Stimulated activated CD4-positive, alpha-beta T cell treated with anti-CD3 and anti-CD28 coated beads, Interleukin-4, amount 100 ng/mL, for 48 hours (primary cell): ENCODE results near the gene SKAP2.

Experiments used
- DNase-seq, 2 donors: peaks; one replicate each; pipeline ENCODE4 v3.0.0-alpha.2; 2020; ENCODE audit warnings: low read depth in 2 of 2

Gene SKAP2

GRCh38 chr7:26696161-26696560, 168.2 kb downstream of the SKAP2 start:
- no peak for DNase-seq

GRCh38 chr7:26694713-26695112, 169.7 kb downstream of the SKAP2 start:
- no peak for DNase-seq

- DNase-seq = no peak
Observed at GRCh38 chr7:26694141-26694540, 170.2 kb downstream of the SKAP2 start.

- DNase-seq = no peak
Observed at GRCh38 chr7:26691886-26692285, 172.5 kb downstream of the SKAP2 start.

- no peak for DNase-seq
Observed at GRCh38 chr7:26691406-26691805, 173.0 kb downstream of the SKAP2 start.

GRCh38 chr7:26690135-26690805, 174.1 kb downstream of the SKAP2 start:
- no peak for DNase-seq

GRCh38 chr7:26688936-26689506, 175.4 kb downstream of the SKAP2 start:
- no peak for DNase-seq

- no peak for DNase-seq
Observed at GRCh38 chr7:26688388-26688787, 176.0 kb downstream of the SKAP2 start.

GRCh38 chr7:26687032-26687431, 177.4 kb downstream of the SKAP2 start:
- no peak for DNase-seq

GRCh38 chr7:26686448-26686981, 177.9 kb downstream of the SKAP2 start:
- no peak for DNase-seq

- no peak for DNase-seq
Observed at GRCh38 chr7:26685606-26686005, 178.8 kb downstream of the SKAP2 start.

- DNase-seq = no peak
Observed at GRCh38 chr7:26684447-26684846, 179.9 kb downstream of the SKAP2 start.

GRCh38 chr7:26683277-26683676, 181.1 kb downstream of the SKAP2 start:
- DNase-seq = no peak

GRCh38 chr7:26681819-26682418, 182.5 kb downstream of the SKAP2 start:
- no peak for DNase-seq

- DNase-seq = no peak
Observed at GRCh38 chr7:26680587-26680986, 183.8 kb downstream of the SKAP2 start.

GRCh38 chr7:26675143-26675887, 189.1 kb downstream of the SKAP2 start:
- no peak for DNase-seq

GRCh38 chr7:26673858-26674257, 190.5 kb downstream of the SKAP2 start:
- no peak for DNase-seq

- no peak for DNase-seq
Observed at GRCh38 chr7:26673271-26673670, 191.1 kb downstream of the SKAP2 start.

GRCh38 chr7:26670841-26671240, 193.5 kb downstream of the SKAP2 start:
- no peak for DNase-seq

GRCh38 chr7:26670290-26670689, 194.1 kb downstream of the SKAP2 start:
- no peak for DNase-seq

GRCh38 chr7:26668821-26669220, 195.6 kb downstream of the SKAP2 start:
- no peak for DNase-seq

- DNase-seq = peak; percentile 12 to 33
Observed at GRCh38 chr7:26667514-26668133, 196.8 kb downstream of the SKAP2 start.
